ENCODE results near the gene FAAP100.

The FAAP100 gene

GRCh38 chr17:81516439-81516838 is 35.7 kb downstream of the FAAP100 start:
- Histone ChIP-seq H3K9ac (ENCODE audit: low read depth, low read length) (no peak overlapping the region; the same call in 1 of the 2 replicates), H3K9me3 (ENCODE audit: insufficient read depth, low read depth, low read length) (0 out of 2 replicates have a peak, but pooled peaks cover 4% of the 10 kb centered on the region), H3K36me3 (ENCODE audit: insufficient read depth, low read depth, low read length) (peaks cover 8% of the 10 kb centered on the region), H3K27ac (ENCODE audit: low read length) (no peak overlapping the region), H3K27me3 (ENCODE audit: insufficient read depth, low read length) (peaks cover 54% of the 10 kb centered on the region), H3K4me3 (ENCODE audit: low read length) (peak overlapping the region; percentile 83; the same call in 1 of the 2 replicates), H3K4me1 (ENCODE audit: insufficient read depth, low read length) (peaks cover 10% of the 10 kb centered on the region)

GRCh38 chr17:81515530-81516041 is 36.6 kb downstream of the FAAP100 start:
- peaks cover 10% of the 10 kb centered on the region for H3K4me1 ChIP-seq (ENCODE audit: insufficient read depth, low read length)
- peaks cover 45% of the 10 kb centered on the region for H3K27me3 ChIP-seq (ENCODE audit: insufficient read depth, low read length)
- H3K27ac ChIP-seq (ENCODE audit: low read length), result no peak overlapping the region

GRCh38 chr17:81514739-81515529 is 37.2 kb downstream of the FAAP100 start:
- Histone ChIP-seq H3K4me3 (ENCODE audit: low read length) (peak overlapping the region; percentile 83), H3K27ac (ENCODE audit: low read length) (no peak overlapping the region), H3K27me3 (ENCODE audit: insufficient read depth, low read length) (peaks cover 39% of the 10 kb centered on the region), H3K9ac (ENCODE audit: low read depth, low read length) (peak overlapping the region; percentile 90), H3K4me1 (ENCODE audit: insufficient read depth, low read length) (peaks cover 10% of the 10 kb centered on the region), H3K9me3 (ENCODE audit: insufficient read depth, low read depth, low read length) (peaks cover 10% of the 10 kb centered on the region; the same call in 1 of the 2 replicates), H3K36me3 (ENCODE audit: insufficient read depth, low read depth, low read length) (peaks cover 23% of the 10 kb centered on the region)

More at GRCh38 chr17:81515530-81516041, 36.6 kb downstream of the FAAP100 start:
- peaks cover 16% of the 10 kb centered on the region for H3K36me3 ChIP-seq (ENCODE audit: insufficient read depth, low read depth, low read length)
- H3K9ac ChIP-seq (ENCODE audit: low read depth, low read length), result peak overlapping the region; percentile 90
- H3K4me3 ChIP-seq (ENCODE audit: low read length), result peak overlapping the region; percentile 83
- H3K9me3 ChIP-seq (ENCODE audit: insufficient read depth, low read depth, low read length), result peaks cover 10% of the 10 kb centered on the region; the same call in 1 of the 2 replicates

- peaks cover 10% of the 10 kb centered on the region; the same call in 1 of the 2 replicates for H3K9me3 ChIP-seq (ENCODE audit: insufficient read depth, low read depth, low read length)
- H3K4me3 ChIP-seq (ENCODE audit: low read length), result peak overlapping the region; percentile 83
- H3K9ac ChIP-seq (ENCODE audit: low read depth, low read length), result peak overlapping the region; percentile 81
- H3K36me3 ChIP-seq (ENCODE audit: insufficient read depth, low read depth, low read length), result peaks cover 28% of the 10 kb centered on the region
- H3K4me1 ChIP-seq (ENCODE audit: insufficient read depth, low read length), result peaks cover 10% of the 10 kb centered on the region
- H3K27me3 ChIP-seq (ENCODE audit: insufficient read depth, low read length), result peaks cover 34% of the 10 kb centered on the region
- peak overlapping the region; percentile 33 for H3K27ac ChIP-seq (ENCODE audit: low read length)
These were observed 37.7 kb downstream of the FAAP100 start for GRCh38 chr17:81514489-81514738.

GRCh38 chr17:81513753-81514488 is 38.2 kb downstream of the FAAP100 start:
- H3K9ac ChIP-seq (ENCODE audit: low read depth, low read length), result peak overlapping the region; percentile 81
- H3K9me3 ChIP-seq (ENCODE audit: insufficient read depth, low read depth, low read length), result peaks cover 10% of the 10 kb centered on the region; the same call in 1 of the 2 replicates
- H3K4me1 ChIP-seq (ENCODE audit: insufficient read depth, low read length), result peaks cover 10% of the 10 kb centered on the region; the same call in 1 of the 2 replicates
- H3K27me3 ChIP-seq (ENCODE audit: insufficient read depth, low read length), result peaks cover 29% of the 10 kb centered on the region
- H3K36me3 ChIP-seq (ENCODE audit: insufficient read depth, low read depth, low read length), result peaks cover 33% of the 10 kb centered on the region
- H3K4me3 ChIP-seq (ENCODE audit: low read length), result peak overlapping the region; percentile 83
- H3K27ac ChIP-seq (ENCODE audit: low read length), result peak overlapping the region; percentile 33

GRCh38 chr17:81513372-81513752 is 38.8 kb downstream of the FAAP100 start:
- H3K4me3 ChIP-seq (ENCODE audit: low read length), result peak overlapping the region; percentile 83
- H3K27me3 ChIP-seq (ENCODE audit: insufficient read depth, low read length), result peaks cover 23% of the 10 kb centered on the region
- peak overlapping the region; percentile 8 for H3K27ac ChIP-seq (ENCODE audit: low read length)
- H3K9ac ChIP-seq (ENCODE audit: low read depth, low read length), result peak overlapping the region; percentile 81
- peaks cover 36% of the 10 kb centered on the region for H3K36me3 ChIP-seq (ENCODE audit: insufficient read depth, low read depth, low read length)
- peaks cover 10% of the 10 kb centered on the region; the same call in 1 of the 2 replicates for H3K4me1 ChIP-seq (ENCODE audit: insufficient read depth, low read length)
- H3K9me3 ChIP-seq (ENCODE audit: insufficient read depth, low read depth, low read length), result peaks cover 10% of the 10 kb centered on the region; the same call in 1 of the 2 replicates

- peaks cover 36% of the 10 kb centered on the region for H3K36me3 ChIP-seq (ENCODE audit: insufficient read depth, low read depth, low read length)
- peaks cover 7% of the 10 kb centered on the region; the same call in 1 of the 2 replicates for H3K4me1 ChIP-seq (ENCODE audit: insufficient read depth, low read length)
- H3K9me3 ChIP-seq (ENCODE audit: insufficient read depth, low read depth, low read length), result peaks cover 10% of the 10 kb centered on the region; the same call in 1 of the 2 replicates
- peak within 1 kb of the TSS; percentile 75 for H3K27ac ChIP-seq (ENCODE audit: low read length)
- peak within 1 kb of the TSS; percentile 97 for H3K4me3 ChIP-seq (ENCODE audit: low read length)
- peaks cover 17% of the 10 kb centered on the region for H3K27me3 ChIP-seq (ENCODE audit: insufficient read depth, low read length)
- H3K9ac ChIP-seq (ENCODE audit: low read depth, low read length), result peak within 1 kb of the TSS; percentile 93
These were observed 39.4 kb downstream of the FAAP100 start, which contains the start of gene ACTG1 for GRCh38 chr17:81512562-81513371. Gene ACTG1, minus strand, starts transcription at chr17:81512799. Its CDS starts 445 bp downstream, at chr17:81512354.

GRCh38 chr17:81511804-81512561 is 40.2 kb downstream of the FAAP100 start:
- Histone ChIP-seq H3K27ac (ENCODE audit: low read length) (peak overlapping the region; percentile 75), H3K4me3 (ENCODE audit: low read length) (peak overlapping the region; percentile 97), H3K36me3 (ENCODE audit: insufficient read depth, low read depth, low read length) (peaks cover 36% of the 10 kb centered on the region), H3K9me3 (ENCODE audit: insufficient read depth, low read depth, low read length) (peaks cover 10% of the 10 kb centered on the region; the same call in 1 of the 2 replicates), H3K27me3 (ENCODE audit: insufficient read depth, low read length) (peaks cover 10% of the 10 kb centered on the region; the same call in 1 of the 2 replicates), H3K9ac (ENCODE audit: low read depth, low read length) (peak overlapping the region; percentile 93), H3K4me1 (ENCODE audit: insufficient read depth, low read length) (peaks cover 4% of the 10 kb centered on the region; the same call in 1 of the 2 replicates)

- Histone ChIP-seq H3K27ac (ENCODE audit: low read length) (peak overlapping the region; percentile 15), H3K4me1 (ENCODE audit: insufficient read depth, low read length) (0 out of 2 replicates have a peak, but pooled peaks cover 4% of the 10 kb centered on the region), H3K9me3 (ENCODE audit: insufficient read depth, low read depth, low read length) (peaks cover 10% of the 10 kb centered on the region; the same call in 1 of the 2 replicates), H3K36me3 (ENCODE audit: insufficient read depth, low read depth, low read length) (peaks cover 36% of the 10 kb centered on the region), H3K4me3 (ENCODE audit: low read length) (peak overlapping the region; percentile 97), H3K27me3 (ENCODE audit: insufficient read depth, low read length) (peaks cover 5% of the 10 kb centered on the region; the same call in 1 of the 2 replicates), H3K9ac (ENCODE audit: low read depth, low read length) (peak overlapping the region; percentile 93)
These were observed 40.7 kb downstream of the FAAP100 start for GRCh38 chr17:81511554-81511803.

- Histone ChIP-seq H3K27ac (ENCODE audit: low read length) (peak overlapping the region; percentile 15), H3K27me3 (ENCODE audit: insufficient read depth, low read length) (no peaks in the 10 kb centered on the region; the same call in 1 of the 2 replicates), H3K9ac (ENCODE audit: low read depth, low read length) (peak overlapping the region; percentile 93), H3K36me3 (ENCODE audit: insufficient read depth, low read depth, low read length) (peaks cover 36% of the 10 kb centered on the region), H3K4me3 (ENCODE audit: low read length) (peak overlapping the region; percentile 97), H3K9me3 (ENCODE audit: insufficient read depth, low read depth, low read length) (peaks cover 10% of the 10 kb centered on the region; the same call in 1 of the 2 replicates), H3K4me1 (ENCODE audit: insufficient read depth, low read length) (0 out of 2 replicates have a peak, but pooled peaks cover under 1% of the 10 kb centered on the region)
These were observed 41.2 kb downstream of the FAAP100 start for GRCh38 chr17:81510785-81511553.
